T-helper 1 cell (primary cell): Measurements from ENCODE around the gene NCKAP1.
"Not testable (repeated sequence)": the region's sequence is repeated elsewhere in the genome, so short reads cannot be mapped to it uniquely, and the experiment has no call there.

Experiments used
- DNase-seq, 5 donors: peaks; one replicate each; pipeline ENCODE4 v3.0.0-alpha.2; 2012 to 2020
- total RNA-seq, 4 donors: gene quantifications; one replicate each; lab custom pipeline; 2026; lab: John Stamatoyannopoulos, UW

NCKAP1 gene, protein sequence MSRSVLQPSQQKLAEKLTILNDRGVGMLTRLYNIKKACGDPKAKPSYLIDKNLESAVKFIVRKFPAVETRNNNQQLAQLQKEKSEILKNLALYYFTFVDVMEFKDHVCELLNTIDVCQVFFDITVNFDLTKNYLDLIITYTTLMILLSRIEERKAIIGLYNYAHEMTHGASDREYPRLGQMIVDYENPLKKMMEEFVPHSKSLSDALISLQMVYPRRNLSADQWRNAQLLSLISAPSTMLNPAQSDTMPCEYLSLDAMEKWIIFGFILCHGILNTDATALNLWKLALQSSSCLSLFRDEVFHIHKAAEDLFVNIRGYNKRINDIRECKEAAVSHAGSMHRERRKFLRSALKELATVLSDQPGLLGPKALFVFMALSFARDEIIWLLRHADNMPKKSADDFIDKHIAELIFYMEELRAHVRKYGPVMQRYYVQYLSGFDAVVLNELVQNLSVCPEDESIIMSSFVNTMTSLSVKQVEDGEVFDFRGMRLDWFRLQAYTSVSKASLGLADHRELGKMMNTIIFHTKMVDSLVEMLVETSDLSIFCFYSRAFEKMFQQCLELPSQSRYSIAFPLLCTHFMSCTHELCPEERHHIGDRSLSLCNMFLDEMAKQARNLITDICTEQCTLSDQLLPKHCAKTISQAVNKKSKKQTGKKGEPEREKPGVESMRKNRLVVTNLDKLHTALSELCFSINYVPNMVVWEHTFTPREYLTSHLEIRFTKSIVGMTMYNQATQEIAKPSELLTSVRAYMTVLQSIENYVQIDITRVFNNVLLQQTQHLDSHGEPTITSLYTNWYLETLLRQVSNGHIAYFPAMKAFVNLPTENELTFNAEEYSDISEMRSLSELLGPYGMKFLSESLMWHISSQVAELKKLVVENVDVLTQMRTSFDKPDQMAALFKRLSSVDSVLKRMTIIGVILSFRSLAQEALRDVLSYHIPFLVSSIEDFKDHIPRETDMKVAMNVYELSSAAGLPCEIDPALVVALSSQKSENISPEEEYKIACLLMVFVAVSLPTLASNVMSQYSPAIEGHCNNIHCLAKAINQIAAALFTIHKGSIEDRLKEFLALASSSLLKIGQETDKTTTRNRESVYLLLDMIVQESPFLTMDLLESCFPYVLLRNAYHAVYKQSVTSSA
- total RNA-seq = 8.5 to 10.5 (median 10.1) reads per million in 4 donors

GRCh38 chr2:183038341-183039300 is at the start of gene NCKAP1:
TSS of gene NCKAP1 (minus strand) at chr2:183038457. CDS start at chr2:183038099, 358 bp downstream.
- DNase-seq = peak; percentile 72 to 81 (median 78)

DNA sequence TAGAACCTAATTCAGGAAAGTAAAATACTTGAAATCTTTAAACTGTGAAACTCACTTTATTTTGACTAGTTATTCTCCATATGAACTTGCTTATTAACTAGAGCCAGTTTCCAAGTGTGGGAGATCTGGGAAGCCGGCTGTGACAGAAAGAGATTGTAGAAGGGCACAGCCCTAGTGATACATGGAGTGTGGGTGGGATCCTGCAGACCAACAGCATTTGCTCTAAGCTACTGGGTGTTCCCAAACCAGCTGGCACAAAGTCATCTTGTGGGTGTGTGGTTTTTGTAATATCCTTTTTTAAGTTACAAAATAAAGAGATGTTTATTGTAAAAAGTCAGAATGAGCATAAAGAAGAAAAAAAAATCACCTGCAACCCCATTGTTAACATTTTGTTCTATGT is 43.7 kb upstream of the NCKAP1 start:
- no peak for DNase-seq

DNA sequence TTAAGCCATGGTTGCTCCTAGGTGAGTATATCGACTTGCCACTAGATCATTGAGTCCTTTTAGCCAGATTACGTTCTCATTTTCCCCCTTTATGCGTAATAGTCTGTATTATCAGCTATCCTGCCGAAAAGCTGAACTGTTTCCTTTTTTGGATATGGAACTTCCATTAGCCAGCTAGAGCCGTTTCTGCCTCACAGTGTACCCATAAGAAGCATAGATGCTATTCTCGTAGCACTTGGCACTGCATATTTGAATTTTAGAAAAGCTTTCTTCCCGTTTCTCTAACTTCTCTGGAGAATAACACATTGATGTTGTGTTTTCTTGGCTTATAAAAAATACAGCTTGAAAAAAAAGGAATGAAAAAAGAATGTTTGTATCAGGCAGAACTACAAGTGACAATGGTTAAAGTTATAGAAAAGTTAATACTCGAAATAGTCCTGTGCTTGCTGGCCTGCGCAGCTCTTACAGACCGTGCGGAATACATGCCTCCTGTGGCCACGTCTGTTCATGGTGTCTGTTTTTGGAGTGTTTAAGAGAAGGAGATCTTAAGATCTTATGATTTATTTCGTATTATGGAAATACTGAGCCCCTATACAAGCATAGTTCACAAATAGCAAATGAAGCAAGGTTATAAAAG is 41.0 kb upstream of the NCKAP1 start:
- no peak for DNase-seq

DNA sequence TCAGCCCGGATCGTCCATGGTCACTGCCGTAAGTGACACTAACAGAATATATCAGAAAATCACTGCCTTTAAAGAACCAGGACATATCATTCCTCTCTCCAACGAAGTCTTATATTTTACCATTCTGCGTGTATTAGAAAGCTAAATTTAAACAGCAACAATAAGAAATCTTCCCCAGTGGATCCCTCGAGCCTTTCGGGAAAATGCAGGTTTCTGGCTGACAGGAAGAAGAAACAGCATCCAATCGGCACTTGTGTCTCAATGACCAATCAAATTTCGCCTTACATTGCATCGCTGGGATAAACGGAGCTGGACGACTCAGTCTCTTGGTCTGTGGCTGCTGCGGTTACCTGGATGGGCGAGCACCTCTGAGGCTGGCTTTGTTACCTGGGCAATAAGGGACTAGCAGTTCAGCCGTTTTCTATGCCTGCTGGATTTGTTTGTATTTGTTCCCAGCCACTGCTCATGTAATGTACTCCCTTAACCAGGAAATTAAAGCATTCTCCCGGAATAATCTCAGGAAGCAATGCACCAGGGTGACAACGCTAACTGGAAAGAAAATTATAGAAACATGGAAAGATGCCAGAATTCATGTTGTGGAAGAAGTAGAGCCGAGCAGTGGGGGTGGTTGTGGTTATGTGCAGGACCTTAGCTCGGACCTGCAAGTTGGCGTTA is 40.3 kb upstream of the NCKAP1 start, which contains the start of gene DUSP19:
Gene DUSP19, plus strand, starts transcription at position 284 of the 675 bp plus-strand sequence. Its CDS starts 187 bp downstream, at position 471.
- DNase-seq = peak; percentile 45 to 84 (median 71)

GRCh38 chr2:183078163-183078463 is 39.9 kb upstream of the NCKAP1 start:
- peak in 1 of 5 donors; percentile 3 for DNase-seq

GRCh38 chr2:183072177-183072576 is 33.9 kb upstream of the NCKAP1 start:
- DNase-seq = no peak

- no peak for DNase-seq
Measured at GRCh38 chr2:183070942-183071844, 32.9 kb upstream of the NCKAP1 start.

GRCh38 chr2:183069174-183069573 is 30.9 kb upstream of the NCKAP1 start:
- DNase-seq = no peak

- no peak for DNase-seq
Measured at GRCh38 chr2:183068561-183068960, 30.3 kb upstream of the NCKAP1 start.

DNA sequence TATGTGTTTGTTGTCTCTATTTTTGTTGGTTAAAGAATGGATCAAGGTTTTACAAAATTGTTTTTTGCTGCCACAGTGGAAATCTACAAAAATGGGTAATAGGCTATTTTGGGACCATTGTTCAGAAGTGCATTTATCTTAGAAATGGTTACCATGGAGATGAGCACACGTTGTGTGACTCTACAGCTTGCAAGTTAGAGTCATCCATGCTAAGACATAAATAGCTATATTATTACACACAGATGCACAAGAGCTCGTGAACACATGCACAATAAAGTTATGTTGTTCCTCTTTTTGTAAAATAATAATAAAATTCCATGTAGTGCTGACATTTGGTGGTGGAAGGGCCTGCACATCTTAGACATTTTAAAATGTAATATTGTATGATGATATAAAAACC is 24.8 kb upstream of the NCKAP1 start:
- no peak for DNase-seq

- DNase-seq = no peak
Measured at GRCh38 chr2:183060571-183061231, 22.4 kb upstream of the NCKAP1 start.

DNA sequence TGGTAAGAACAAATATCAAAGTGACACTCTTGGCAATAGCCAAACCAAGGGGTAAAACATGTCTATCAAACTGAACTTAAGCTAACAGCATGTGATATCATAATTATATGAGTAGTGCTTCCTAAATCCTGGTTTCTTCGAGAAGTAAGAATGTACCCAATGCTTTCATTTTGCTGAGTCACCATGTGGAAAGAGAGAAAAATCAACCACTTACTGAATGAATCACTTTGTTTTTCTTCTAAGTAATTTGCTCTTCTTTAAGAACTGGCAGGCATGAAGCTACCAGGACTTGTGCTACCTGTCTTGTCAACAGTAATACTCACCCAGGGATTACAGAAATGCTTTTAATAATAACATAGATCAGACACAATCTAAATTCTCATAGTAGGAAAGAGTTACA is 21.3 kb upstream of the NCKAP1 start:
- DNase-seq = no peak

DNA sequence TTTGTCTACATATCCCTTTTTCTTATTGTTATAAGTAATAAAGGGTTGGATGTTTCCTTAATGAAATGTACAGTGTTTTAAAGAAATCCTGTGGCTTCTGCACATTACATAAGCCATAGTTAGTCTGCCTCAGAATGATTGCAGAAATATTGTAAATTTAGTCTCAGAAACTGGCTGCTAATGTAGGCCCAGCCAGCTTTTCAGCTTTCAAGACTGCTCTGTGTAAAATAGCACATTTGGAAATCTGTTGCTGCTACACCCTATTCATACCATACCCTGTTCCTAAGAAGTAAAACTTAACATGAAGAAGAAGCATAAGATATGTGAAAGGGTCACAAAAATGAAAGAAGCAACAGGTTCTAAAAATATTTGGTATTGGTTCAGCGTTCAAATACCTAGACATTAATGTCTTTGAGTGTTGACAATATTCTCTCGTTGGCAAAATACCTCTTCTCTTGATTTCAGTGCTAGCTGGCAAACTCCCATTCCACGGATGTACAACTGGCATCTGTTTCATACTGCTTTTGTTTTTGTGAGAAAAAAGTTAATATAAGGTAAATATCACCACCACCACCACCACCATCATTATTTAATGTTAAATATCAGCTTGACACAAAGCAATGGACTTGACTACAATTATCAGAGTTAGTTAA is 19.2 kb upstream of the NCKAP1 start:
- DNase-seq = no peak

DNA sequence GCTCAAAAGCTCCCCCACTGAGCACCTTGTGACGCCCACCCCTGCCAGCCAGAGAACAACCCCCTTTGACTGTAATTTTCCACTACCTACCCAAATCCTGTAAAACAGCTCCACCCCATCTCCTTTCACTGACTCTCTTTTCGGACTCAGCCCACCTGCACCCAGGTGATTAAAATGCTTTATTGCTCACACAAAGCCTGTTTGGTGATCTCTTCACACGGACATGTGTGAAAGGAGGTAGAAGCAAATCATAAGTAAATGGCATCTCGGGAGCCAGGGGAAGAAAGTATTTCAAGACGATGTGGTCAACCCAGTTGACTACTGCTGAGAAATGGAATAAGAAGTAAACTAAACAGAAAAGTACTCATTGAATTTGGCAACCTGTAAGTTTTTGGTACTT is 11.2 kb upstream of the NCKAP1 start:
- no peak for DNase-seq

DNA sequence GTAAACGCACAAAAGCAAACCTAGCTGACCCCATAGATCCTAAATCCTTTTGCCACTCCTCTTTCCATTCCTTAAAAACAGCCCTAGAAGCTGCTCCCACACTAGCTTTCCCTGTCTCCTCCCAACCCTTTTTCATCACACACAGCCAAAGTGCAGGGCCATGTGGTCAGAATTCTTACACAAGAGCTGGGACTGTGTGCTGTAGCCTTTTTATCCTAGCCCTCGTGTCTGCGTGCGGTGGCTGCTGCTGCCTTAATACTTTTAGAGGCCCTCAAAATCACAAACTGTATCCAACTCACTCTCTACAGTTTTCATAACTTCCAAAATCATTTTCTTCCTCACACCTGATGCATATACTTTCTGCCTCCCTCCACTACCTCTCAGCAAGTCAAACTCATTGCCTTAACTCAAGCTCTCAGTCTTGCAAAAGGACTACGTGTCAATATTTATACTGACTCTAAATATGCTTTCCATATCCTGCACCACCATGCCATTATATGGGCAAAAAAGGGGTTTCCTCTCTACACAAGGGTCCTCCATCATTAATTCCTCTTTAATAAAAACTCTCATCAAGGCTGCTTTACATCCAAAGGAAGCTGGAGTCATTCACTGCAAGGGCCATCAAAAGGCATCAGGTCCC is 9.3 kb upstream of the NCKAP1 start:
- not testable (repeated sequence) for DNase-seq

- not testable (repeated sequence) for DNase-seq
Measured at GRCh38 chr2:183043580-183043979, 5.3 kb upstream of the NCKAP1 start.

DNA sequence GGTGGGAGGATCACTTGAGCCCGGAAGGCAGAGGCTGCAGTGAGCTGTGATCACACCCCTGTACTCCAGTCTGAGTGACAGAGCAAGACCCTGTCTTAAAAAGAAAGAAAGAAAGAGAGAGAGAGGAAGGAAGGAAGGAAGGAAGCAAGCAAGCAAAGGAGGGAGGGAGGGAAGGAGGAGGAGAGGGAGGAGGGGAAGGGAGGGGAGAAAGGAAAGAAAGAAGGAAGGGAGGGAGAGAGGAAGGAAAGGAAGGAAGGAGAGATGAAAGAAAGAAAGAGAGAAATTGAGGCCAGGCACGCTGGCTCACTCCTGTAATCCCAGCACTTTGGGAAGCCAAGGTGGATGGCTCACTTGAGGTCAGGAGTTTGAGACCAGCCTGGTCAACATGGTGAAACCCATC is 2.3 kb upstream of the NCKAP1 start:
- DNase-seq = no peak
